Measurements from ENCODE around the gene LMBR1. TPM values are rescaled to one million over a fixed set of nuclear protein-coding genes. Genes with fewer than 3 reads are reported as not detected.

LMBR1 gene
- total and polyA plus RNA-seq, 2 donors (not counting 1 experiment from before 2014, with no cell fraction given): 19.7 to 85.2 TPM

DNA sequence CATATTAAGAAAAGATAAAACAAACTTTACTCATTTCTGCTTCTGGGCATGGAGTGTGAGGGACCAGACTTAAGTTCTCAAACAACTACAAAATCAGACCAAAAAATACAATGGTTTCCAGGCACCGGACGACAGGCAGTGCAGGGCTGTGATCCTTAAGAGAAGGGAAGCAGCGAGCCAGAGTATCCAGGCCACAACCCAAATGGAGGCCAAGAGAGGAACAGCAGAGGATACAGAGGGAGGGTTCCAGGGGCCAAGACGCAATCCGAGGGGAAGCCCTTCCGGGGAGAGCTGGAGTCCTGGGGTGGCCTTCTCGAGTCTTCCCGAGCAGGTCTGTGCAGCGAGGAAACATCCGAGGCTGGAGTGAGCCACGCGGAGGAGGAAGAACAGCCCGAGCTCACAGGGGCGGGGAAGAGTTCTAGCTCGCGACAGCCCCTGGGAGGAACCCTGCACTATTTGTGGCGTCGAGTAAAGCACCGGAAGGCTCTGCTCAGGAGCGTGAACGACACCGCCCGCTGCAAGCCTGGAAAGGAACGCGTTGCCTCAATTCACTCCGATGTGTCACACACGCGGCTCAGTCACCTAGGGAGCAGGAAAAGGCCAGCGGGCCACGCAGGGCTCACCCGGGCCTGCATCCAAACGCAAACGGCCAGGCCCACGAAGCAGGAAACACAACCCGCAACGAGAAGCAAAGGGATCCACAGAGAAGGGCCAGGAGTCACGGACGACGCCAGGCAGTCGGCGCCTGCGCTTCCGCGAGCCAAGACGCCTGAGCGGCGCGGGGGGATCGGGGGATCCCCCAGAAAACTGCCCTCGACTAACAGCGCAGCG lies 253.3 kb downstream of the LMBR1 start:
- peaks cover 36% of the 10 kb centered on the region for H3K4me1 Mint-ChIP-seq
- CTCF ChIA-PET: no interaction called here
- WGBS (ENCODE audit: insufficient coverage): 64% methylated on average over 50 of the region's 52 CpGs
- Histone ChIP-seq H3K4me2 (replicated peaks; ENCODE audit: low read depth, low read length, poor library complexity, severe bottlenecking) (peak overlapping the region; percentile 90), H3K4me1 (ENCODE audit: control insufficient read depth in 2 of 2, insufficient read depth in 2 of 2, low read length in 2 of 2) (peaks cover 11 to 26% of the 10 kb centered on the region in 2 donors), H3K36me3 (replicated peaks in 1 of 2; ENCODE audit: control extremely low read depth in 1 of 2, control insufficient read depth in 1 of 2, extremely low read depth in 1 of 2, insufficient read depth in 2 of 2, low read length in 1 of 2) (no peaks in the 10 kb centered on the region), H4K20me1 (ENCODE audit: control insufficient read depth, insufficient read depth, low read length, poor library complexity, severe bottlenecking) (no peaks in the 10 kb centered on the region), H3K27ac (ENCODE audit: low read length in 2 of 2) (peak overlapping the region; percentile 54 to 98), H3K27me3 (replicated peaks in 1 of 4; ENCODE audit: control extremely low read depth in 1 of 4, control insufficient read depth in 3 of 4, insufficient read depth in 4 of 4, low read length in 3 of 4) (peaks cover 0 to 4% (median 0%) of the 10 kb centered on the region in 4 experiments), H3K79me2 (ENCODE audit: control insufficient read depth, insufficient read depth, low read length) (peaks cover 5% of the 10 kb centered on the region), H2AFZ (ENCODE audit: insufficient read depth, low read depth, low read length, poor library complexity, severe bottlenecking) (peak overlapping the region; percentile 93), H3K4me3 (ENCODE audit: control extremely low read depth in 1 of 5, extremely low read depth in 1 of 5, insufficient read depth in 1 of 5, low read depth in 2 of 5, low read length in 4 of 5) (peak overlapping the region in 4 of 5 experiments; percentile 64 to 96 (median 85)), H3K9me3 (ENCODE audit: control extremely low read depth in 1 of 3, control insufficient read depth in 2 of 3, insufficient read depth in 1 of 3, low read length in 2 of 3) (peaks cover 0 to 17% (median 0%) of the 10 kb centered on the region in 3 donors), H3K9ac (ENCODE audit: low read length) (peak overlapping the region; percentile 97)
- TF ChIP-seq, protein P1, sequence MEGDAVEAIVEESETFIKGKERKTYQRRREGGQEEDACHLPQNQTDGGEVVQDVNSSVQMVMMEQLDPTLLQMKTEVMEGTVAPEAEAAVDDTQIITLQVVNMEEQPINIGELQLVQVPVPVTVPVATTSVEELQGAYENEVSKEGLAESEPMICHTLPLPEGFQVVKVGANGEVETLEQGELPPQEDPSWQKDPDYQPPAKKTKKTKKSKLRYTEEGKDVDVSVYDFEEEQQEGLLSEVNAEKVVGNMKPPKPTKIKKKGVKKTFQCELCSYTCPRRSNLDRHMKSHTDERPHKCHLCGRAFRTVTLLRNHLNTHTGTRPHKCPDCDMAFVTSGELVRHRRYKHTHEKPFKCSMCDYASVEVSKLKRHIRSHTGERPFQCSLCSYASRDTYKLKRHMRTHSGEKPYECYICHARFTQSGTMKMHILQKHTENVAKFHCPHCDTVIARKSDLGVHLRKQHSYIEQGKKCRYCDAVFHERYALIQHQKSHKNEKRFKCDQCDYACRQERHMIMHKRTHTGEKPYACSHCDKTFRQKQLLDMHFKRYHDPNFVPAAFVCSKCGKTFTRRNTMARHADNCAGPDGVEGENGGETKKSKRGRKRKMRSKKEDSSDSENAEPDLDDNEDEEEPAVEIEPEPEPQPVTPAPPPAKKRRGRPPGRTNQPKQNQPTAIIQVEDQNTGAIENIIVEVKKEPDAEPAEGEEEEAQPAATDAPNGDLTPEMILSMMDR (IDR thresholded peaks at IDR 0.05): no peak
- TF ChIP-seq EZH2 (IDR thresholded peaks at IDR 0.05; ENCODE audit: borderline replicate concordance, insufficient read depth, low read depth, low read length, poor library complexity, severe bottlenecking): no peak
- POLR2A ChIA-PET: no interaction called here
- peak overlapping the region; percentile 96 for H3K4me3 Mint-ChIP-seq
- peak overlapping the region; percentile 91 for H3K27ac Mint-ChIP-seq
- ATAC-seq (ENCODE audit: low read depth) (no peak), DNase-seq (no peak)
- peaks cover 5% of the 10 kb centered on the region for H3K9me3 Mint-ChIP-seq (ENCODE audit: insufficient read depth)
- H3K27me3 Mint-ChIP-seq: no peaks in the 10 kb centered on the region
- intact Hi-C loops (cut with micrococcal nuclease): loop anchor here (2.0 to 5.0 kb wide), 5 partner anchors 253 to 1341 kb away; partner anchors contain the start of genes DNAJB6, LMBR1 and UBE3C
